ENCODE measurements around the gene COIL.

DNA sequence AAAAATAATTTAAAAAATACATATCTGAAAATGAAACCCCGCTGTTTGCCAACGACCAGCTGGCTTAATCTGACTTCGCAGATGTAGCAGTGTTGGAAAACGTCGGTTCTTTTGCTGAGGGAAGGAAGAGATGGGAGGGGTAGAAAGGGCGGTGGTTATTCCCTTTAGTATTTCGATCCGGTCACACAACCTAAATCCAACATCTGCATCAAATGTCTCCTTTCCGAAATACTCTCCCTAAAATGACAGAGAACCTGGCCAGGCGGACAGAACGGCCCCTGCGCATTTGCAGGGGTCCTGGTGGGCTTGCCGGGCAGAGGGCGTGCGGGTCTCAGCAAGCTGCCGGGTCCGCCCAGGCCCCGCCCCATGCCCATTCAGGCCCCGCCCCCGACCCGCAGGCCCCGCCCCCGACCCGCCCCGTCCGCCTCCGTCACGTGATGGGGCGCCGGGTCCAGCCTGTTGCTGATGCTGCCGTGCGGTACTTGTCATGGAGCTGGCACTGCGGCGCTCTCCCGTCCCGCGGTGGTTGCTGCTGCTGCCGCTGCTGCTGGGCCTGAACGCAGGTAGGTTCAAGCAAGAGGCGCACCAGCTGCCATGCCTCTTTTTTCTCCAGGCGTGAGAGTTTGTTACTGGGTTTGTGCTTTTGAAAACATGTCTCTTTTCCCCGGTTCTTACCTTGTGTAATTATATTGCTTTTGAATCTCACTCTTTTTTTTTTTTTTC is 17.0 kb upstream of the COIL start, which contains the start of gene SCPEP1:
- TF ChIP-seq, protein P1, sequence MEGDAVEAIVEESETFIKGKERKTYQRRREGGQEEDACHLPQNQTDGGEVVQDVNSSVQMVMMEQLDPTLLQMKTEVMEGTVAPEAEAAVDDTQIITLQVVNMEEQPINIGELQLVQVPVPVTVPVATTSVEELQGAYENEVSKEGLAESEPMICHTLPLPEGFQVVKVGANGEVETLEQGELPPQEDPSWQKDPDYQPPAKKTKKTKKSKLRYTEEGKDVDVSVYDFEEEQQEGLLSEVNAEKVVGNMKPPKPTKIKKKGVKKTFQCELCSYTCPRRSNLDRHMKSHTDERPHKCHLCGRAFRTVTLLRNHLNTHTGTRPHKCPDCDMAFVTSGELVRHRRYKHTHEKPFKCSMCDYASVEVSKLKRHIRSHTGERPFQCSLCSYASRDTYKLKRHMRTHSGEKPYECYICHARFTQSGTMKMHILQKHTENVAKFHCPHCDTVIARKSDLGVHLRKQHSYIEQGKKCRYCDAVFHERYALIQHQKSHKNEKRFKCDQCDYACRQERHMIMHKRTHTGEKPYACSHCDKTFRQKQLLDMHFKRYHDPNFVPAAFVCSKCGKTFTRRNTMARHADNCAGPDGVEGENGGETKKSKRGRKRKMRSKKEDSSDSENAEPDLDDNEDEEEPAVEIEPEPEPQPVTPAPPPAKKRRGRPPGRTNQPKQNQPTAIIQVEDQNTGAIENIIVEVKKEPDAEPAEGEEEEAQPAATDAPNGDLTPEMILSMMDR (conservative IDR thresholded peaks at IDR 0.05; ENCODE audit: low read depth, low read length): no peak
- TF ChIP-seq EZH2 (IDR thresholded peaks at IDR 0.05; ENCODE audit: low read length, unreplicated experiment): no peak

Data from PC-3 (cell line).